ENCODE measurements around the gene SH3RF2.

DNA sequence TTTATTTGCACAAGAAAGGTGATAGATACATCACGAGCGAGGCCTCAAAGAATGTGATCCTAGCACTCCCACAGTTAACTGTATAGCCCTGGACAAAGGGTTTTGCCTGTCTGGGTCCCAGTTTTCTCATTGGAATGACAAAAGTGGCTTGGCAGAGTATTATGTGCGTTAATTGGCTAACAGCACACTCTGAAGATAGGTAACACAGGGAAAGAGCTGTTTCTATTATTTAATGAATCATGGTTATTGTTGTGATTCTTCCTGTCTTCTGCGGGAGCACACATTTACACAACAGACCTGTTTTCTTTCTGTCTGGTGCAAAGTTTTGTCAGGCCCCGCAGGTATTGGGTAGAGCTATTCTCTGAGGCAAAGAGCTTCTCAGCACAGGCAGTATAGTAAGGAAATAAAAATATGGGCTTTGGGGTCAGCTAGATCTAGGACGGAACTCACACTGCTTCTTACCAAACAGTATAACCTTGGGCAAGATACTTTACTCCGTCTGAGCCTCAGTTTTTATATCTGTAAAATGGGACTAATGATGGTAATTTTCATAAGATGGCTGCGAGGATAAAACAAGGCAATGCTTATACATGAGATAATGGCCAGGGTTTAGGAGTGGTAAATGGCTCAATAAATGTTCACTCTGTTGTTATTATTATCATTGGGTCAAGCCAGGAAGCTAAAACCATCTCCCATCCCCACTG lies 90.1 kb downstream of the SH3RF2 start:
- TF ChIP-seq MAZ (CRISPR knock-in tag; conservative IDR thresholded peaks at IDR 0.05 in 1 of 2, IDR thresholded peaks at IDR 0.05 in 1 of 2) (no peak), HMG20B (CRISPR knock-in tag; IDR thresholded peaks at IDR 0.05) (no peak), HLTF (IDR thresholded peaks at IDR 0.05) (no peak), RAD51 (IDR thresholded peaks at IDR 0.05; ENCODE audit: borderline replicate concordance, low read depth) (no peak), NFIX (CRISPR knock-in tag; IDR thresholded peaks at IDR 0.05; ENCODE audit: low read depth) (no peak), TARDBP (IDR thresholded peaks at IDR 0.05) (no peak), CBFA2T2 (conservative IDR thresholded peaks at IDR 0.05) (no peak), NFYB (IDR thresholded peaks at IDR 0.05; ENCODE audit: extremely low read depth, insufficient read length) (no peak)
- TF ChIP-seq, protein P1, sequence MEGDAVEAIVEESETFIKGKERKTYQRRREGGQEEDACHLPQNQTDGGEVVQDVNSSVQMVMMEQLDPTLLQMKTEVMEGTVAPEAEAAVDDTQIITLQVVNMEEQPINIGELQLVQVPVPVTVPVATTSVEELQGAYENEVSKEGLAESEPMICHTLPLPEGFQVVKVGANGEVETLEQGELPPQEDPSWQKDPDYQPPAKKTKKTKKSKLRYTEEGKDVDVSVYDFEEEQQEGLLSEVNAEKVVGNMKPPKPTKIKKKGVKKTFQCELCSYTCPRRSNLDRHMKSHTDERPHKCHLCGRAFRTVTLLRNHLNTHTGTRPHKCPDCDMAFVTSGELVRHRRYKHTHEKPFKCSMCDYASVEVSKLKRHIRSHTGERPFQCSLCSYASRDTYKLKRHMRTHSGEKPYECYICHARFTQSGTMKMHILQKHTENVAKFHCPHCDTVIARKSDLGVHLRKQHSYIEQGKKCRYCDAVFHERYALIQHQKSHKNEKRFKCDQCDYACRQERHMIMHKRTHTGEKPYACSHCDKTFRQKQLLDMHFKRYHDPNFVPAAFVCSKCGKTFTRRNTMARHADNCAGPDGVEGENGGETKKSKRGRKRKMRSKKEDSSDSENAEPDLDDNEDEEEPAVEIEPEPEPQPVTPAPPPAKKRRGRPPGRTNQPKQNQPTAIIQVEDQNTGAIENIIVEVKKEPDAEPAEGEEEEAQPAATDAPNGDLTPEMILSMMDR (IDR thresholded peaks at IDR 0.05 in 2 of 3, conservative IDR thresholded peaks at IDR 0.05 in 1 of 3; ENCODE audit: insufficient read depth in 2 of 3, low read depth in 1 of 3, low read length in 3 of 3), result no peak
- TF ChIP-seq, protein P2, sequence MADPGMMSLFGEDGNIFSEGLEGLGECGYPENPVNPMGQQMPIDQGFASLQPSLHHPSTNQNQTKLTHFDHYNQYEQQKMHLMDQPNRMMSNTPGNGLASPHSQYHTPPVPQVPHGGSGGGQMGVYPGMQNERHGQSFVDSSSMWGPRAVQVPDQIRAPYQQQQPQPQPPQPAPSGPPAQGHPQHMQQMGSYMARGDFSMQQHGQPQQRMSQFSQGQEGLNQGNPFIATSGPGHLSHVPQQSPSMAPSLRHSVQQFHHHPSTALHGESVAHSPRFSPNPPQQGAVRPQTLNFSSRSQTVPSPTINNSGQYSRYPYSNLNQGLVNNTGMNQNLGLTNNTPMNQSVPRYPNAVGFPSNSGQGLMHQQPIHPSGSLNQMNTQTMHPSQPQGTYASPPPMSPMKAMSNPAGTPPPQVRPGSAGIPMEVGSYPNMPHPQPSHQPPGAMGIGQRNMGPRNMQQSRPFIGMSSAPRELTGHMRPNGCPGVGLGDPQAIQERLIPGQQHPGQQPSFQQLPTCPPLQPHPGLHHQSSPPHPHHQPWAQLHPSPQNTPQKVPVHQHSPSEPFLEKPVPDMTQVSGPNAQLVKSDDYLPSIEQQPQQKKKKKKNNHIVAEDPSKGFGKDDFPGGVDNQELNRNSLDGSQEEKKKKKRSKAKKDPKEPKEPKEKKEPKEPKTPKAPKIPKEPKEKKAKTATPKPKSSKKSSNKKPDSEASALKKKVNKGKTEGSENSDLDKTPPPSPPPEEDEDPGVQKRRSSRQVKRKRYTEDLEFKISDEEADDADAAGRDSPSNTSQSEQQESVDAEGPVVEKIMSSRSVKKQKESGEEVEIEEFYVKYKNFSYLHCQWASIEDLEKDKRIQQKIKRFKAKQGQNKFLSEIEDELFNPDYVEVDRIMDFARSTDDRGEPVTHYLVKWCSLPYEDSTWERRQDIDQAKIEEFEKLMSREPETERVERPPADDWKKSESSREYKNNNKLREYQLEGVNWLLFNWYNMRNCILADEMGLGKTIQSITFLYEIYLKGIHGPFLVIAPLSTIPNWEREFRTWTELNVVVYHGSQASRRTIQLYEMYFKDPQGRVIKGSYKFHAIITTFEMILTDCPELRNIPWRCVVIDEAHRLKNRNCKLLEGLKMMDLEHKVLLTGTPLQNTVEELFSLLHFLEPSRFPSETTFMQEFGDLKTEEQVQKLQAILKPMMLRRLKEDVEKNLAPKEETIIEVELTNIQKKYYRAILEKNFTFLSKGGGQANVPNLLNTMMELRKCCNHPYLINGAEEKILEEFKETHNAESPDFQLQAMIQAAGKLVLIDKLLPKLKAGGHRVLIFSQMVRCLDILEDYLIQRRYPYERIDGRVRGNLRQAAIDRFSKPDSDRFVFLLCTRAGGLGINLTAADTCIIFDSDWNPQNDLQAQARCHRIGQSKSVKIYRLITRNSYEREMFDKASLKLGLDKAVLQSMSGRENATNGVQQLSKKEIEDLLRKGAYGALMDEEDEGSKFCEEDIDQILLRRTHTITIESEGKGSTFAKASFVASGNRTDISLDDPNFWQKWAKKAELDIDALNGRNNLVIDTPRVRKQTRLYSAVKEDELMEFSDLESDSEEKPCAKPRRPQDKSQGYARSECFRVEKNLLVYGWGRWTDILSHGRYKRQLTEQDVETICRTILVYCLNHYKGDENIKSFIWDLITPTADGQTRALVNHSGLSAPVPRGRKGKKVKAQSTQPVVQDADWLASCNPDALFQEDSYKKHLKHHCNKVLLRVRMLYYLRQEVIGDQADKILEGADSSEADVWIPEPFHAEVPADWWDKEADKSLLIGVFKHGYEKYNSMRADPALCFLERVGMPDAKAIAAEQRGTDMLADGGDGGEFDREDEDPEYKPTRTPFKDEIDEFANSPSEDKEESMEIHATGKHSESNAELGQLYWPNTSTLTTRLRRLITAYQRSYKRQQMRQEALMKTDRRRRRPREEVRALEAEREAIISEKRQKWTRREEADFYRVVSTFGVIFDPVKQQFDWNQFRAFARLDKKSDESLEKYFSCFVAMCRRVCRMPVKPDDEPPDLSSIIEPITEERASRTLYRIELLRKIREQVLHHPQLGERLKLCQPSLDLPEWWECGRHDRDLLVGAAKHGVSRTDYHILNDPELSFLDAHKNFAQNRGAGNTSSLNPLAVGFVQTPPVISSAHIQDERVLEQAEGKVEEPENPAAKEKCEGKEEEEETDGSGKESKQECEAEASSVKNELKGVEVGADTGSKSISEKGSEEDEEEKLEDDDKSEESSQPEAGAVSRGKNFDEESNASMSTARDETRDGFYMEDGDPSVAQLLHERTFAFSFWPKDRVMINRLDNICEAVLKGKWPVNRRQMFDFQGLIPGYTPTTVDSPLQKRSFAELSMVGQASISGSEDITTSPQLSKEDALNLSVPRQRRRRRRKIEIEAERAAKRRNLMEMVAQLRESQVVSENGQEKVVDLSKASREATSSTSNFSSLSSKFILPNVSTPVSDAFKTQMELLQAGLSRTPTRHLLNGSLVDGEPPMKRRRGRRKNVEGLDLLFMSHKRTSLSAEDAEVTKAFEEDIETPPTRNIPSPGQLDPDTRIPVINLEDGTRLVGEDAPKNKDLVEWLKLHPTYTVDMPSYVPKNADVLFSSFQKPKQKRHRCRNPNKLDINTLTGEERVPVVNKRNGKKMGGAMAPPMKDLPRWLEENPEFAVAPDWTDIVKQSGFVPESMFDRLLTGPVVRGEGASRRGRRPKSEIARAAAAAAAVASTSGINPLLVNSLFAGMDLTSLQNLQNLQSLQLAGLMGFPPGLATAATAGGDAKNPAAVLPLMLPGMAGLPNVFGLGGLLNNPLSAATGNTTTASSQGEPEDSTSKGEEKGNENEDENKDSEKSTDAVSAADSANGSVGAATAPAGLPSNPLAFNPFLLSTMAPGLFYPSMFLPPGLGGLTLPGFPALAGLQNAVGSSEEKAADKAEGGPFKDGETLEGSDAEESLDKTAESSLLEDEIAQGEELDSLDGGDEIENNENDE (IDR thresholded peaks at IDR 0.05; ENCODE audit: low read depth, low read length), result no peak
- TF ChIP-seq, protein P3, sequence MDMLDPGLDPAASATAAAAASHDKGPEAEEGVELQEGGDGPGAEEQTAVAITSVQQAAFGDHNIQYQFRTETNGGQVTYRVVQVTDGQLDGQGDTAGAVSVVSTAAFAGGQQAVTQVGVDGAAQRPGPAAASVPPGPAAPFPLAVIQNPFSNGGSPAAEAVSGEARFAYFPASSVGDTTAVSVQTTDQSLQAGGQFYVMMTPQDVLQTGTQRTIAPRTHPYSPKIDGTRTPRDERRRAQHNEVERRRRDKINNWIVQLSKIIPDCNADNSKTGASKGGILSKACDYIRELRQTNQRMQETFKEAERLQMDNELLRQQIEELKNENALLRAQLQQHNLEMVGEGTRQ (CRISPR knock-in tag; IDR thresholded peaks at IDR 0.05), result no peak

Measured in K562 (cell line).